Heart right ventricle (tissue), 16 donors: Measurements from ENCODE around the gene SEMA3A. TPM values are rescaled to one million over a fixed set of nuclear protein-coding genes. Genes with fewer than 3 reads are reported as not detected.
"Not testable (repeated sequence)": the region's sequence is repeated elsewhere in the genome, so short reads cannot be mapped to it uniquely, and the experiment has no call there.

Experiments
- ATAC-seq, 8 donors: fragments of 200-7000 bp; cut with Tn5 transposase; one replicate each; pipeline ENCODE4 v1.9.1; 2020; ENCODE audit warnings: mild to moderate bottlenecking in 8 of 8, moderate library complexity in 8 of 8, moderate number of reproducible peaks in 1 of 8
- DNase-seq, 2 donors: peaks; one replicate each; pipeline ENCODE4 v3.0.0-alpha.2; 2020
- H3K27ac ChIP-seq, 10 donors: fragments of 200-600 bp; sonication (generic) in 2 of 10; one replicate each; pipeline versions ENCODE4 v1.5.0 to v1.8.0; 2020 to 2022; ENCODE audit warnings: mild to moderate bottlenecking in 3 of 10
- H3K27me3 ChIP-seq, 7 donors: fragments of 200-600 bp; one replicate each; pipeline ENCODE4 v1.8.0; 2021 to 2022; ENCODE audit warnings: mild to moderate bottlenecking in 2 of 7
- H3K36me3 ChIP-seq, 9 donors: fragments of 200-600 bp; sonication (generic) in 1 of 9; one replicate each; pipeline versions ENCODE4 v1.5.0 to v1.8.0; 2020 to 2022; ENCODE audit warnings: mild to moderate bottlenecking in 2 of 9
- H3K4me1 ChIP-seq, 9 donors: fragments of 200-600 bp; sonication (generic) in 1 of 9; one replicate each; pipeline versions ENCODE4 v1.5.0 to v1.8.0; 2020 to 2022; ENCODE audit warnings: mild to moderate bottlenecking in 4 of 9
- H3K4me3 ChIP-seq, 10 donors: fragments of 200-600 bp; sonication (generic) in 2 of 10; one replicate each; pipeline versions ENCODE4 v1.5.0 to v1.8.0; 2020 to 2022; ENCODE audit warnings: mild to moderate bottlenecking in 7 of 10, moderate library complexity in 2 of 10
- H3K9me3 ChIP-seq, 11 donors: fragments of 200-600 bp in 10 of 11; sonication (generic) in 2 of 11; one replicate each; pipeline versions ENCODE4 v1.5.0 to v1.8.0; 2013 to 2022; ENCODE audit warnings: mild to moderate bottlenecking in 2 of 11, control low read depth in 1 of 11, moderate library complexity in 1 of 11
- CTCF ChIP-seq, 9 donors: fragments of 200-600 bp; sonication (generic) in 2 of 9; IDR thresholded peaks; one replicate each; pipeline versions ENCODE4 v1.5.0 to v1.8.0; 2021 to 2022; ENCODE audit warnings: antibody characterized with exemption in 9 of 9, mild to moderate bottlenecking in 5 of 9, moderate library complexity in 1 of 9
- WGBS, 2 donors: extraction: QIAGEN DNeasy Blood & Tissue Kit; methylation state at CpG; one replicate each; pipeline ENCODE4 v1.1.7; 2013; ENCODE audit warnings: inconsistent platforms in 1 of 2; 5-methylcytosine and 5-hydroxymethylcytosine counted together
- intact Hi-C, 10 donors: fragments of 100-400 bp; cut with DNase I; formaldehyde crosslinking; loops; one replicate each; pipeline versions ENCODE4 v1.11.1 to v1.14.2; 2022
- polyA plus RNA-seq, 2 donors: library from polyadenylated mRNA; stranded (reverse); fragments of 200-250 nt; gene quantifications; one replicate each; pipeline ENCODE4 v1.2.3, GENCODE V29; 2013
- total RNA-seq, 10 donors: library from RNA; stranded (reverse); fragmentation: NEBNext Ultra II Directional in 3 of 10; extraction: Animal tissue kit (Norgen Biotek cat#: 25700) in 3 of 10; gene quantifications; one replicate each; pipeline versions ENCODE4 v1.2.1 to v1.2.4, GENCODE V29; 2021 to 2023
- donor health status: Arrhythmogenic right ventricular cardiomyopathy.
- donor health status: ischemic (EF 13 %, LVEDD 7.1; RV severe dilation, severe dysfunction).
- donor health status: healthy with polysubstance abuse.
- donor health status: DM: no; HTN: yes; CAD: no.
- donor health status: DM: no; HTN: no; CAD: no.
- donor health status: ischemic (EF 25% LVEDD 6.9; RV normal size, moderate dysfunction).
- donor health status: ischemic (EF 25% LVEDD 5.7; RV mildly dilated, moderate dysfunction).
- donor health status: healthy.
- donor health status: DM: yes; HTN: yes; CAD: no.
- donor health status: Ischemic cardiomyopathy.
- donor health status: ischemic (EF 35%, LVEDD 5.7; RV mildly dilated, moderate dysfunction).
- donor health status: nonischemic (EF 11% LVEDD 7.7; RV severe dilation, severe dysfunction).
- donor health status: DM: yes; HTN: yes; CAD: no.
- donor health status: PGD.
- donor health status: ischemic (EF 29% LVEDD 5.4; RV normal size, mild dysfunction).
- donor health status: nonischemic (EF 23%, LVEDD 6.1; RV moderate dilation, normal function).

The SEMA3A gene
- total and polyA plus RNA-seq, 12 donors = 0.19 to 5.3 (median 1.5) TPM

GRCh38 chr7:84057576-84057975 is 137.0 kb downstream of the SEMA3A start:
- H3K36me3 ChIP-seq = no peaks in the 10 kb centered on the region
- DNase-seq = no peak
- intact Hi-C loops = no loop called here
- no peak for ATAC-seq
- H3K4me1 ChIP-seq = no peaks in the 10 kb centered on the region
- H3K9me3 ChIP-seq = no peaks in the 10 kb centered on the region
- no peak overlapping the region for H3K4me3 ChIP-seq
- TF ChIP-seq CTCF (IDR thresholded peaks at IDR 0.05) = no peak
- H3K27ac ChIP-seq = no peak overlapping the region
- H3K27me3 ChIP-seq = no peaks in the 10 kb centered on the region
- 98 to 100% methylated on average over 2 of the region's 2 CpGs for WGBS, 2 donors

- DNase-seq = no peak
- Histone ChIP-seq H3K9me3 (no peaks in the 10 kb centered on the region), H3K4me1 (no peaks in the 10 kb centered on the region), H3K4me3 (no peak overlapping the region), H3K36me3 (no peaks in the 10 kb centered on the region), H3K27me3 (no peaks in the 10 kb centered on the region), H3K27ac (no peak overlapping the region)
- WGBS, 2 donors = 90 to 91% methylated on average over 2 of the region's 2 CpGs
- no peak for ATAC-seq
- TF ChIP-seq CTCF (IDR thresholded peaks at IDR 0.05) = no peak
- intact Hi-C loops = no loop called here
Observed at GRCh38 chr7:84055904-84056605, 138.5 kb downstream of the SEMA3A start.

GRCh38 chr7:84055199-84055598 is 139.4 kb downstream of the SEMA3A start:
- H3K27me3 ChIP-seq, H3K27ac ChIP-seq, ATAC-seq, H3K4me3 ChIP-seq, DNase-seq, H3K36me3 ChIP-seq, H3K4me1 ChIP-seq, H3K9me3 ChIP-seq, intact Hi-C loops: not testable (repeated sequence)
- WGBS, 2 donors = 88 to 94% methylated on average over 23 of the region's 23 CpGs

- H3K9me3 ChIP-seq = peaks cover 0 to 2% (median 0%) of the 10 kb centered on the region in 11 donors
- DNase-seq (no peak), ATAC-seq (no peak)
- H3K4me3 ChIP-seq = no peak overlapping the region
- no peaks in the 10 kb centered on the region for H3K4me1 ChIP-seq
- no peak overlapping the region for H3K27ac ChIP-seq
- no peak for TF ChIP-seq CTCF (IDR thresholded peaks at IDR 0.05)
- H3K36me3 ChIP-seq = no peaks in the 10 kb centered on the region
- no peaks in the 10 kb centered on the region for H3K27me3 ChIP-seq
- intact Hi-C loops = no loop called here
Observed at GRCh38 chr7:84049071-84049836, 145.3 kb downstream of the SEMA3A start.

- peaks cover 0 to 2% (median 0%) of the 10 kb centered on the region in 11 donors for H3K9me3 ChIP-seq
- ATAC-seq = no peak
- intact Hi-C loops = no loop called here
- 75 to 77% methylated on average over 2 of the region's 2 CpGs for WGBS, 2 donors
- H3K36me3 ChIP-seq = no peaks in the 10 kb centered on the region
- no peaks in the 10 kb centered on the region for H3K4me1 ChIP-seq
- DNase-seq = no peak
- no peak for TF ChIP-seq CTCF (IDR thresholded peaks at IDR 0.05)
- no peak overlapping the region for H3K27ac ChIP-seq
- no peaks in the 10 kb centered on the region for H3K27me3 ChIP-seq
- no peak overlapping the region for H3K4me3 ChIP-seq
Observed at GRCh38 chr7:84047085-84047484, 147.5 kb downstream of the SEMA3A start.
